A549 (cell line): Measurements from ENCODE around the gene IGLL1. TPM values are rescaled to one million over a fixed set of nuclear protein-coding genes. Genes with fewer than 3 reads are reported as not detected.
A peak's percentile ranks its signal among the peaks of the same experiment; 100 is the strongest.

Source experiments
- ATAC-seq, 2 experiments: fragments of 200-7000 bp in 1 of 2; fragments of >200 bp in 1 of 2; cut with Nextera tagmentation in 1 of 2; cut with Tn5 transposase in 1 of 2; 3 replicates each; pipeline versions ENCODE4 v1.8.0 to v1.9.1; 2018 to 2020; ENCODE audit warnings: mild to moderate bottlenecking in 1 of 2, moderate library complexity in 1 of 2
- CTCF ChIA-PET: fragments of 300-600 bp; sonication (Branson Sonifier 250); formaldehyde crosslinking; extraction: SDS; loops from one replicate; lab custom pipeline; 2021; ENCODE audit warnings: antibody characterized with exemption, inconsistent platforms; lab: Yijun Ruan, JAX
- POLR2A ChIA-PET: fragments of 350-600 bp; formaldehyde crosslinking; extraction: SDS; loops from one replicate; lab custom pipeline; 2021; ENCODE audit warnings: antibody characterized with exemption, inconsistent platforms; lab: Yijun Ruan, JAX
- DNase-seq, 2 experiments: peaks; one replicate each; pipeline versions ENCODE4 v3.0.0 to v3.0.0-alpha.2; 2011 to 2016; ENCODE audit warnings: low read depth in 1 of 2, low spot score in 1 of 2
- FAIRE-seq: peaks from 2 replicates; lab custom pipeline; 2011; peaks lifted over from hg19 to GRCh38; lab: Jason Lieb, UNC
- H3K27ac ChIP-seq, 2 experiments: fragments of >200 bp; sonication (Bioruptor Twin); formaldehyde crosslinking; 3 replicates each; pipeline ENCODE4 v1.5.1; 2016 to 2017
- H3K4me1 ChIP-seq: fragments of >200 bp; sonication (Bioruptor Twin); formaldehyde crosslinking; 3 replicates; pipeline ENCODE4 v1.6.1; 2016
- H3K4me2 ChIP-seq: fragments of >200 bp; sonication (Bioruptor Twin); formaldehyde crosslinking; 3 replicates; pipeline ENCODE4 v1.6.1; 2016
- H3K4me3 ChIP-seq: fragments of >200 bp; sonication (Bioruptor Twin); formaldehyde crosslinking; 3 replicates; pipeline ENCODE4 v1.5.1; 2016
- H3K9me3 ChIP-seq: fragments of >200 bp; sonication (Bioruptor Twin); formaldehyde crosslinking; 3 replicates; pipeline ENCODE4 v1.6.1; 2016
- CEBPB ChIP-seq, 2 experiments: fragments of >200 bp in 1 of 2; sonication (Bioruptor Twin) in 1 of 2; formaldehyde crosslinking in 1 of 2; IDR thresholded peaks; 2 replicates each; pipeline ENCODE4 v1.6.1; 2012 to 2016
- CHD2 ChIP-seq: fragments of 150-350 bp; IDR thresholded peaks from 2 replicates; pipeline ENCODE4 v1.6.1; 2014; ENCODE audit warnings: low read length; ENCODE audit not compliant: partially characterized antibody
- EHF ChIP-seq: fragments of 250-450 bp; sonication (Bioruptor Pico); IDR thresholded peaks from 2 replicates; pipeline ENCODE4 v1.5.0; 2020; ENCODE audit warnings: mild to moderate bottlenecking
- FOSL2 ChIP-seq, 2 experiments: fragments of 450-650 bp in 1 of 2; fragments of >200 bp in 1 of 2; sonication (Bioruptor Twin) in 1 of 2; formaldehyde crosslinking; IDR thresholded peaks; 2 replicates each; pipeline versions ENCODE4 v1.5.0 to v1.6.1; 2016 to 2020; ENCODE audit warnings: mild to moderate bottlenecking in 1 of 2, moderate library complexity in 1 of 2
- HOXA7 ChIP-seq: fragments of 250-450 bp; sonication (Bioruptor Pico); IDR thresholded peaks from 2 replicates; pipeline ENCODE4 v1.5.0; 2020; ENCODE audit warnings: mild to moderate bottlenecking, moderate library complexity
- JUN ChIP-seq, 2 experiments: fragments of >200 bp; sonication (Bioruptor Twin); formaldehyde crosslinking; IDR thresholded peaks; 2 replicates in 1 of 2; 3 replicates in 1 of 2; pipeline ENCODE4 v1.6.1; 2016 to 2017
- KDM1A ChIP-seq: fragments of 200-600 bp; sonication (generic); IDR thresholded peaks from 2 replicates; pipeline ENCODE4 v1.6.1; 2016; ENCODE audit warnings: low read depth, mild to moderate bottlenecking
- MYC ChIP-seq: IDR thresholded peaks from 2 replicates; pipeline ENCODE4 v1.6.1; 2012; ENCODE audit warnings: mild to moderate bottlenecking, inconsistent platforms, low read length, improper control_type of control experiment, borderline replicate concordance
- POLR2AphosphoS2 ChIP-seq: conservative IDR thresholded peaks from 2 replicates; pipeline ENCODE4 v1.6.1; 2012; ENCODE audit warnings: low read length, improper control_type of control experiment, inconsistent platforms
- SMC3 ChIP-seq: fragments of >200 bp; sonication (Bioruptor Twin); formaldehyde crosslinking; IDR thresholded peaks from 3 replicates; pipeline ENCODE4 v1.6.1; 2018; ENCODE audit warnings: inconsistent platforms
- SREBF2 ChIP-seq: fragments of 450-650 bp; IDR thresholded peaks from 2 replicates; pipeline ENCODE4 v1.6.1; 2014; ENCODE audit warnings: mild to moderate bottlenecking, moderate library complexity
- ZFP36 ChIP-seq: fragments of 450-650 bp; IDR thresholded peaks from 2 replicates; pipeline ENCODE4 v1.6.1; 2014; ENCODE audit warnings: borderline replicate concordance; ENCODE audit not compliant: partially characterized antibody
- WGBS: methylation state at CpG from one replicate; pipeline ENCODE4 v1.1.6; 2017; ENCODE audit errors: missing lambda C conversion rate; 5-methylcytosine and 5-hydroxymethylcytosine counted together
- polyA plus RNA-seq, 4 experiments: library from polyadenylated mRNA; depleted of rRNA in 3 of 4; stranded (reverse); fragments of >200 nt; fragmentation: RNase III in 1 of 4; extraction: RNeasy Plus Mini Kit Qiagen cat#74134 plus additional on column Dnase treatment in 1 of 4; gene quantifications; 2 replicates in 3 of 4; 3 replicates in 1 of 4; pipeline ENCODE4 v1.2.3, GENCODE V29; 2011 to 2017
- TF ChIP-seq, protein P1 (sequence below): fragments of 450-650 bp; IDR thresholded peaks from 2 replicates; pipeline ENCODE4 v1.6.1; 2014; ENCODE audit warnings: antibody characterized with exemption
- TF ChIP-seq, protein P2 (sequence below): fragments of >200 bp; sonication (Bioruptor Twin); formaldehyde crosslinking; IDR thresholded peaks from 2 replicates; pipeline ENCODE4 v1.6.1; 2016
- TF ChIP-seq, protein P3 (sequence below): fragments of 250-450 bp; sonication (Bioruptor Pico); IDR thresholded peaks from 2 replicates; pipeline ENCODE4 v1.5.0; 2020; ENCODE audit warnings: low read depth, mild to moderate bottlenecking, moderate library complexity
- TF ChIP-seq, protein P4 (sequence below): fragments of 200-600 bp; sonication (generic); IDR thresholded peaks from 2 replicates; pipeline ENCODE4 v1.6.1; 2016; ENCODE audit warnings: antibody characterized with exemption, mild to moderate bottlenecking, moderate library complexity

The IGLL1 gene
- polyA plus RNA-seq, 2 of the 4 experiments (the other 2 are of a cell fraction), result not detected

DNA sequence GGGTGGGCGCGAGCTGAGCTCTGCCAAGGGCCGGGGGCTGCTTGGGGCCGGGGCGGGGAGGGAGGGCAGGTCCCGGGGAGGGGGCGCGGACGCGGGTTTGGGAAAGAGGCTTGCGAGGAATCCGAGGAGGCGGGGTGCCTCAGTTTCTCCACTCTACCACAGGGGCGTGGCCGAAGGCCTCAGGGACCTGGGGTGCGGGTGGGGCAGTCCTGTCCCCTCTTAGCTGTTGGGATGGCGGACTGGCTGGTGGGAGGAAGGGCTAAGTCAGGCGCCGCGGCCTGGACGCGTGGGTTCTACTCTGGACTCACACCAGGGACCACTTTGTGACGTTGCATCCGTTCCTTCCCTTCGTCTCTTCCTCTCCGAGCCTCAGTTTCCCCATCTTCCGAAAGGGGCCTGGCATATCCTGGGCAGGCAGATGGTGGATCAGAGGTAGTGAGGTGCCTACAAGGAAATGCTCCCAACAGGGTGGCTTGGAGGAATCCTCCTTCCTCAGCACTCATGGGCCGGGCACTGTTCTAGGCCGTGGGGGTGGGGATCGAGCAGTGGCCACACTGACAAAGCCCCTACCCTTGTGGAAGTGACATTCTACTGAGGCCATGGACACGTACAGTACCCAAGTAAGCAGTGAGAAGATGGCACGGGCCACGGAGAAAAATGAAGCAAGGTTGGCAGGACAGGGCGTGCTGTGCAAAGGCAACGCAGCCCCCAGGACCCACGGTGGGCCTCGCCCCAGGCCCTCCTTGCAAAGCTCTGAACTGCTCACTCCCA lies 13.2 kb downstream of the IGLL1 start:
- ATAC-seq (no peak), FAIRE-seq (no peak)

DNA sequence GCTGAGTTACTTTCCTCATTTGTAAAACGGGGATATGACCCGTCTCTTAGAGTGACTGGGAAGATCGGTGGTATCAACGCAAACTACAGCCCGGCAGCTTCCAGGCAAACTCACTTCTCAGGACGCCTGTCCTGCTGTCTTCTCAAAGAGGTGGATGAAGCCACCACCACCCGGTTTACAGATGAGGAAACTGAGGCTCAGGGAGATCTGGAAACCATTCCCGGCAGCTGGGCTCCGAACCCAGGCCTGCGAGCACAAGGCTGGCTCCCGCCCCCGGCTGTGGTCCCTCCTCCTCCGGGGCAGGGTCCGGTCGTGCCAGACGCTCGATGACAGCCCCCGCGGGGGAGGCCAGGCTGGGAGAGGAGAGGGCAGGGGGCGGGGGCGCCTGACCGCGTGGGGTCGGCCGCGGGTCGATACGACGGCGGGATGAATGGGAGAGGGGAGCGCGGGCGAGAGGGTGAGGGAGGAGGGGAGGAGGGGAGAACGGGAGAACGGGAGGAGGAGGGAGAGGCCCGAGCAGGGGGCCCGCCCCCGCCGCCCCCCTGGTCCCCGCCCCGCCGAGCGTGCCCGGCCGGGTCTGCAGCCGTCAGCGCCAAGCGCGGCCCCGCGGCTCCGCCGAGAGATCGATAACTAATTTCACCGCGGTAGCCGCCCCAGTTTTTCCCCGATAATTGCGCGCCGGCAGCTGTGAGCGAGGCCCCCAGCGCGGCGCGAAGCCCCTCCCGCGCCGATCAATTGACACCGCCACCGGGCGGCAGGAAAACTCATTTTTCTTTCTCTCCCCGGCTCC lies 14.0 kb downstream of the IGLL1 start:
- H3K4me1 ChIP-seq, result no peaks in the 10 kb centered on the region; the same call in 2 of the 3 replicates
- peak overlapping the region; percentile 37 for H3K4me3 ChIP-seq
- H3K9me3 ChIP-seq, result no peaks in the 10 kb centered on the region
- peak overlapping the region; percentile 83 for H3K4me2 ChIP-seq
- H3K27ac ChIP-seq, result peak overlapping the region; percentile 4 to 72; a peak in 4 of 6 replicates
- POLR2A ChIA-PET, result no interaction called here
- CTCF ChIA-PET, result no interaction called here
- no peak for FAIRE-seq
- 49% methylated on average over 33 of the region's 73 CpGs for WGBS
- DNase-seq, result no peak
- TF ChIP-seq POLR2AphosphoS2 (no peak), ZFP36 (no peak), FOSL2 (IDR thresholded peaks at IDR 0.05) (no peak), FOSL2 (CRISPR knock-in tag; IDR thresholded peaks at IDR 0.05) (no peak)
- ATAC-seq, result peak in 1 of 2 experiments; percentile 27; a peak in 3 of 6 replicates

More for the DNA sequence above, 13.2 kb downstream of the IGLL1 start:
- H3K9me3 ChIP-seq, result no peaks in the 10 kb centered on the region
- WGBS, result 92% methylated on average over 22 of the region's 37 CpGs
- no peak for TF ChIP-seq HOXA7 (CRISPR knock-in tag)
- no peak for TF ChIP-seq JUN (IDR thresholded peaks at IDR 0.05)
- TF ChIP-seq SMC3, result no peak
- no peak for TF ChIP-seq EHF (CRISPR knock-in tag)
- TF ChIP-seq, protein P1, sequence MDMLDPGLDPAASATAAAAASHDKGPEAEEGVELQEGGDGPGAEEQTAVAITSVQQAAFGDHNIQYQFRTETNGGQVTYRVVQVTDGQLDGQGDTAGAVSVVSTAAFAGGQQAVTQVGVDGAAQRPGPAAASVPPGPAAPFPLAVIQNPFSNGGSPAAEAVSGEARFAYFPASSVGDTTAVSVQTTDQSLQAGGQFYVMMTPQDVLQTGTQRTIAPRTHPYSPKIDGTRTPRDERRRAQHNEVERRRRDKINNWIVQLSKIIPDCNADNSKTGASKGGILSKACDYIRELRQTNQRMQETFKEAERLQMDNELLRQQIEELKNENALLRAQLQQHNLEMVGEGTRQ, result no peak
- TF ChIP-seq, protein P2, sequence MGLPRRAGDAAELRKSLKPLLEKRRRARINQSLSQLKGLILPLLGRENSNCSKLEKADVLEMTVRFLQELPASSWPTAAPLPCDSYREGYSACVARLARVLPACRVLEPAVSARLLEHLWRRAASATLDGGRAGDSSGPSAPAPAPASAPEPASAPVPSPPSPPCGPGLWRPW, result no peak
- no peak for TF ChIP-seq FOSL2 (IDR thresholded peaks at IDR 0.05)
- TF ChIP-seq FOSL2 (CRISPR knock-in tag; IDR thresholded peaks at IDR 0.05), result no peak
- TF ChIP-seq, protein P3, sequence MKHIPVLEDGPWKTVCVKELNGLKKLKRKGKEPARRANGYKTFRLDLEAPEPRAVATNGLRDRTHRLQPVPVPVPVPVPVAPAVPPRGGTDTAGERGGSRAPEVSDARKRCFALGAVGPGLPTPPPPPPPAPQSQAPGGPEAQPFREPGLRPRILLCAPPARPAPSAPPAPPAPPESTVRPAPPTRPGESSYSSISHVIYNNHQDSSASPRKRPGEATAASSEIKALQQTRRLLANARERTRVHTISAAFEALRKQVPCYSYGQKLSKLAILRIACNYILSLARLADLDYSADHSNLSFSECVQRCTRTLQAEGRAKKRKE, result no peak
- no peak for TF ChIP-seq KDM1A
- TF ChIP-seq MYC, result no peak
- TF ChIP-seq SREBF2, result no peak
- ChIA-PET POLR2A (no interaction called here), CTCF (no interaction called here)
- DNase-seq, result no peak
- H3K27ac ChIP-seq, result no peak overlapping the region
- H3K4me1 ChIP-seq, result no peaks in the 10 kb centered on the region; the same call in 2 of the 3 replicates
- no peak overlapping the region for H3K4me3 ChIP-seq
- H3K4me2 ChIP-seq, result peak overlapping the region; percentile 83; the same call in 1 of the 3 replicates

DNA sequence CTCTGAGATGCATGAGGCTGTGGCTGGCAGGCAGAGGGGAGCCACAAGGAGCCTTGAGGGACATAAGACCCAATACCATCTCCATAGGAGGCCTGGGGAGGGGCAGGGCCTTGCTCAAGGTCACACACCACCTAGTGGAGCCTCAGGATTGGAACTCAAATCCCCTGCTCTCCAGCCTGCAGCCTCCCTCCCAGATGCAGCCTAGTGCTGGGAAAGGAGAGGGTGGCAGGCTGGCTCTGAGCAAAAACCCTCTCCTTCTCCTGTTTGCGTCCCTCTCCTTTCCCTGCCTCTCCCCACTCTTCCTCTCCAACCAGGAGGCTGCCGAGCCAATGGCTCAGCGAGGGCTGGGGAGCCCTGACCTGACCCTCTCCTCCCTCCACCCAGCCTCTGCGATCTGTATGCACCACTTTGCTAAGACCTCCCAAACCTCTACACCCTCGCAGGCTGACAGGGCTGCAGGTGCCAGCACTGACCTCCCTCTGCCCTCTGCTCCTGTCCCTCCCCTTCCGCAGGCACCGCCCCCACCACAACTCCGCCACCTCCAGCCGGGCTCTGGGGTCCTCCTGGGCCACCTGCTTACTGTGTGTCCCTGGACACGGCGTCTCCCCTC lies 14.7 kb downstream of the IGLL1 start:
- FAIRE-seq, result no peak

More for the DNA sequence above, 14.7 kb downstream of the IGLL1 start:
- H3K9me3 ChIP-seq, result no peaks in the 10 kb centered on the region
- DNase-seq (peak in 1 of 2 experiments; percentile 22), ATAC-seq (peak; percentile 54 to 71)
- H3K27ac ChIP-seq, result peak overlapping the region; percentile 4 to 72; a peak in 4 of 6 replicates
- CTCF ChIA-PET, result no interaction called here
- TF ChIP-seq CEBPB (IDR thresholded peaks at IDR 0.05) (no peak), CHD2 (no peak)
- TF ChIP-seq, protein P4, sequence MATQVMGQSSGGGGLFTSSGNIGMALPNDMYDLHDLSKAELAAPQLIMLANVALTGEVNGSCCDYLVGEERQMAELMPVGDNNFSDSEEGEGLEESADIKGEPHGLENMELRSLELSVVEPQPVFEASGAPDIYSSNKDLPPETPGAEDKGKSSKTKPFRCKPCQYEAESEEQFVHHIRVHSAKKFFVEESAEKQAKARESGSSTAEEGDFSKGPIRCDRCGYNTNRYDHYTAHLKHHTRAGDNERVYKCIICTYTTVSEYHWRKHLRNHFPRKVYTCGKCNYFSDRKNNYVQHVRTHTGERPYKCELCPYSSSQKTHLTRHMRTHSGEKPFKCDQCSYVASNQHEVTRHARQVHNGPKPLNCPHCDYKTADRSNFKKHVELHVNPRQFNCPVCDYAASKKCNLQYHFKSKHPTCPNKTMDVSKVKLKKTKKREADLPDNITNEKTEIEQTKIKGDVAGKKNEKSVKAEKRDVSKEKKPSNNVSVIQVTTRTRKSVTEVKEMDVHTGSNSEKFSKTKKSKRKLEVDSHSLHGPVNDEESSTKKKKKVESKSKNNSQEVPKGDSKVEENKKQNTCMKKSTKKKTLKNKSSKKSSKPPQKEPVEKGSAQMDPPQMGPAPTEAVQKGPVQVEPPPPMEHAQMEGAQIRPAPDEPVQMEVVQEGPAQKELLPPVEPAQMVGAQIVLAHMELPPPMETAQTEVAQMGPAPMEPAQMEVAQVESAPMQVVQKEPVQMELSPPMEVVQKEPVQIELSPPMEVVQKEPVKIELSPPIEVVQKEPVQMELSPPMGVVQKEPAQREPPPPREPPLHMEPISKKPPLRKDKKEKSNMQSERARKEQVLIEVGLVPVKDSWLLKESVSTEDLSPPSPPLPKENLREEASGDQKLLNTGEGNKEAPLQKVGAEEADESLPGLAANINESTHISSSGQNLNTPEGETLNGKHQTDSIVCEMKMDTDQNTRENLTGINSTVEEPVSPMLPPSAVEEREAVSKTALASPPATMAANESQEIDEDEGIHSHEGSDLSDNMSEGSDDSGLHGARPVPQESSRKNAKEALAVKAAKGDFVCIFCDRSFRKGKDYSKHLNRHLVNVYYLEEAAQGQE, result no peak
- POLR2A ChIA-PET, result no interaction called here
- 40% methylated on average over 8 of the region's 11 CpGs for WGBS
- peak overlapping the region; percentile 37 for H3K4me3 ChIP-seq
- peak overlapping the region; percentile 83 for H3K4me2 ChIP-seq
- H3K4me1 ChIP-seq, result no peaks in the 10 kb centered on the region; the same call in 2 of the 3 replicates
